ENCODE measurements around the gene NAPG. TPM values are rescaled to one million over a fixed set of nuclear protein-coding genes. Genes with fewer than 3 reads are reported as not detected.
"Not testable (repeated sequence)": the region's sequence is repeated elsewhere in the genome, so short reads cannot be mapped to it uniquely, and the experiment has no call there.

NAPG gene
- total RNA-seq, 1 donor from 2014 or later = 32.0 TPM

DNA sequence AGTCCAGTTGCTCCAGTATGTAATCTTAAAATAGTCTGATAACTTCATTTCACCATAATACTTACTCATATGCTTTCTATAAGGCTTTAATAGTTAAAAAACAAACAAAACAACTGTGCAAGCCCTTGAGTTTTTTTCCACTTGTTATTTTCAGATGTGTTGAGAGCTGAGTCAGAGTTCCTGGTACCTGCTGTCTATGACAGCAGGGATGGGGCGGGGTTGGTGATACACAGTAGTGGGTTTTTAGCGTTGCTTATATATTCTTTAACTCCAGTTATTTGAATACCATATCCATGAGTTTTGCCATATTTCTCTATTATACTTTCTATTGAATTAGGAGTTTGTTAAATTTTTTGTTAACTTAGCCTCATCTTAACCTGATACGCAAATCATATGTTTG lies 5.0 kb downstream of the NAPG start:
- Mint-ChIP-seq H3K4me3 (ENCODE audit: unreplicated experiment) (no peak overlapping the region), H3K36me3 (ENCODE audit: low read depth) (peaks cover 5% of the 10 kb centered on the region), H3K4me1 (ENCODE audit: low read depth) (peaks cover 38% of the 10 kb centered on the region), H3K27ac (ENCODE audit: unreplicated experiment) (peak overlapping the region; percentile 50), H3K27me3 (ENCODE audit: low read depth) (no peaks in the 10 kb centered on the region), H3K9me3 (ENCODE audit: low read depth) (no peaks in the 10 kb centered on the region)
- TF ChIP-seq, protein P1, sequence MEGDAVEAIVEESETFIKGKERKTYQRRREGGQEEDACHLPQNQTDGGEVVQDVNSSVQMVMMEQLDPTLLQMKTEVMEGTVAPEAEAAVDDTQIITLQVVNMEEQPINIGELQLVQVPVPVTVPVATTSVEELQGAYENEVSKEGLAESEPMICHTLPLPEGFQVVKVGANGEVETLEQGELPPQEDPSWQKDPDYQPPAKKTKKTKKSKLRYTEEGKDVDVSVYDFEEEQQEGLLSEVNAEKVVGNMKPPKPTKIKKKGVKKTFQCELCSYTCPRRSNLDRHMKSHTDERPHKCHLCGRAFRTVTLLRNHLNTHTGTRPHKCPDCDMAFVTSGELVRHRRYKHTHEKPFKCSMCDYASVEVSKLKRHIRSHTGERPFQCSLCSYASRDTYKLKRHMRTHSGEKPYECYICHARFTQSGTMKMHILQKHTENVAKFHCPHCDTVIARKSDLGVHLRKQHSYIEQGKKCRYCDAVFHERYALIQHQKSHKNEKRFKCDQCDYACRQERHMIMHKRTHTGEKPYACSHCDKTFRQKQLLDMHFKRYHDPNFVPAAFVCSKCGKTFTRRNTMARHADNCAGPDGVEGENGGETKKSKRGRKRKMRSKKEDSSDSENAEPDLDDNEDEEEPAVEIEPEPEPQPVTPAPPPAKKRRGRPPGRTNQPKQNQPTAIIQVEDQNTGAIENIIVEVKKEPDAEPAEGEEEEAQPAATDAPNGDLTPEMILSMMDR (IDR thresholded peaks at IDR 0.05) = no peak
- DNase-seq (ENCODE audit: low spot score) = no peak

DNA sequence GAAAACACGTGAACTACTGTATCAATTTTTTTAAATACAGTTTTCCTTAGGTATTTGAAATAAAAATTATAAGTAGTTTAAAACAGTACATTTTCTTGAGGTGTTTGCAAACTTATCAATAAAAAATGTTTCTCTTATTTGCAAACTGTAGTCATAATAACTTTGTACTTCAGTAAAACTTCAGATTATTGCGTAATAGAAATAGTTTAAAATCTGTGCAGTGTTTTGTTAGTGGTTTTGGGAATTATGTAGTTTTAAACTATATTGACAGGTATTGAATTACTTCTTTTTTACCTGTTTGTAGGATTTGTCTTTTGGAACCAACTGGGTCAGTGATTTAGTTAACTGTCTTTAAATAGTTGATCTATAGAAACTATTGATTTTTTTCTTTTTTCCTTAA lies 7.3 kb downstream of the NAPG start:
- TF ChIP-seq, protein P1 (IDR thresholded peaks at IDR 0.05) = no peak
- no peaks in the 10 kb centered on the region for H3K9me3 Mint-ChIP-seq (ENCODE audit: low read depth)
- no peak for DNase-seq (ENCODE audit: low spot score)

DNA sequence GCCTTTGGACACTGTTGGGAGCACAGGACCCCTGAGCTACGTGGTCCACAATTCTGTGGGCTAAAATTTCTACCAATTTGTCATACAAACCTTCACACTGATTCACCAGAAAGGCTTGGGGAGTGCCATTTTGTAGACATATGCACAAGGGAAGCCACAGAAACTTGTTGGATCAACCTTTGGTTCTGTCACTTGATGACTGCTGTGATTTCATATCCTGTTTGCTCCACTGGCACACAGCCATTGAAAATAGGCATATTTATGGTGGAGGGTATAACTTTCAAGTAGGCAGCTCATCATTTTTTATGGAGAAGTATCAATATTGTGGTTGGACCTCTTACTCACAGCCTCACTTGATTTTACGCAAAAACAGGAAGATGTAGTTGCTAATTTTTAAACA lies 10.5 kb downstream of the NAPG start:
- TF ChIP-seq, protein P1 (IDR thresholded peaks at IDR 0.05) = no peak
- no peak for DNase-seq (ENCODE audit: low spot score)
- Mint-ChIP-seq H3K27me3 (ENCODE audit: low read depth) (no peaks in the 10 kb centered on the region), H3K4me1 (ENCODE audit: low read depth) (peaks cover 13% of the 10 kb centered on the region), H3K9me3 (ENCODE audit: low read depth) (no peaks in the 10 kb centered on the region), H3K27ac (ENCODE audit: unreplicated experiment) (no peak overlapping the region), H3K4me3 (ENCODE audit: unreplicated experiment) (no peak overlapping the region), H3K36me3 (ENCODE audit: low read depth) (peaks cover 12% of the 10 kb centered on the region)

More for the DNA sequence above, 7.3 kb downstream of the NAPG start:
- H3K36me3 Mint-ChIP-seq (ENCODE audit: low read depth) = peaks cover 5% of the 10 kb centered on the region
- no peaks in the 10 kb centered on the region for H3K27me3 Mint-ChIP-seq (ENCODE audit: low read depth)
- peaks cover 39% of the 10 kb centered on the region for H3K4me1 Mint-ChIP-seq (ENCODE audit: low read depth)
- no peak overlapping the region for H3K4me3 Mint-ChIP-seq (ENCODE audit: unreplicated experiment)
- H3K27ac Mint-ChIP-seq (ENCODE audit: unreplicated experiment) = no peak overlapping the region

DNA sequence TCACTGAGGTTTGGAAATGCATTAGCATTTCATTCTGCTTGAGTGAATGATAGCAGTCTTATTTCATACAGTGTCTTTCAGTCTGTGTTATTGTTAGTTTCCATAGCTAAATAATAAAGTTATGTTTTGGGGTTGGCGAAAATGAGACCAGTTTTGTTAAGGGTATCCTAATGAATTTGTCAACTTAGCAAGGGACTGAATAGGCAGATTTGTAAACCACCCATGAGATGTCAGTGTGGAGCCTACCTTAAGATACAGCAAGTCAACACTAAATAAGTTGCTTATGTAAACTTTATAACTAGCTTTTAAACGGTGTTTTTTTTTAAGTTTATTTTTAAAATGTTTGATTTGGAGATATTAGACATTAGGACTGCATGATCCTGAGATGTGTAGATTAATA lies 11.9 kb downstream of the NAPG start:
- H3K36me3 Mint-ChIP-seq (ENCODE audit: low read depth) = peaks cover 21% of the 10 kb centered on the region
- TF ChIP-seq, protein P1 (IDR thresholded peaks at IDR 0.05) = no peak
- no peaks in the 10 kb centered on the region for H3K9me3 Mint-ChIP-seq (ENCODE audit: low read depth)
- H3K4me1 Mint-ChIP-seq (ENCODE audit: low read depth) = peaks cover 19% of the 10 kb centered on the region
- H3K27me3 Mint-ChIP-seq (ENCODE audit: low read depth) = no peaks in the 10 kb centered on the region
- H3K27ac Mint-ChIP-seq (ENCODE audit: unreplicated experiment) = no peak overlapping the region
- no peak overlapping the region for H3K4me3 Mint-ChIP-seq (ENCODE audit: unreplicated experiment)
- DNase-seq (ENCODE audit: low spot score) = no peak

DNA sequence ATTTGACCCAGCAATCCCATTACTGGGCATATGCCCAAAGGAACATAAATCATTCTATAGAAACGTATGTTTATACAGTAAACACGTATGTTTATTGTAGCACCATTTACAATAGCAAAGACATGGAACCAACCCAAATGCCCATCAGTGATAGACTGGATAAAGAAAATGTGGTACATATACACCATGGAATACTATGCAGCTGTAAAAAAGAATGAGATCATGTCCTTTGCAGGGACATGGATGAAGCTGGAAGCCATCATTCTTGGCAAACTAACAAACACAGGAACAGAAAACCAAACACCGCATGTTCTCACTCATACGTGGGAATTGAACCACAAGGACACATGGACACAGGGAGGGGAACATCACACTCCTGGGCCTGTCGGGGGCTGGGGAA lies 13.3 kb downstream of the NAPG start:
- H3K36me3 Mint-ChIP-seq (ENCODE audit: low read depth) = peaks cover 23% of the 10 kb centered on the region
- not testable (repeated sequence) for H3K4me3 Mint-ChIP-seq (ENCODE audit: unreplicated experiment)

DNA sequence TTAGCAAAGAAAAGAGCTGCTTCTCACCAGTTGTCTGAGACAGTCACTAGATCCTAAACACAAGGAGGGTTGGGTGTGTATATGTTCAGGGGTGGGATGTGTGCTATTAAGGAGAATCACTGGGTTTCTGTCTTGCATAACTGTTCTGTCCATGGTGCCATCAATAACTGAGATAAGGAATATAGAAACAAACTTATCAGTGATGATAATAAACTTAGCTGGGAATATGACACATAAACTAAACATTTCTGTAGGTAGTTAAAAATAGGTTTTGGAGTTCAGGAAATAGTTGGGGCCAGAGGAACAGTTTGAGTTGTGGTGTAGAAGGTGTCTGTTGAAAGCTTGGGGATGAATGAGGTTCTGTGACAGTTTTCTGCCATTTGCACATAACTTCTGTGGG lies 17.4 kb downstream of the NAPG start:
- DNase-seq (ENCODE audit: low spot score) = no peak
- TF ChIP-seq, protein P1 (IDR thresholded peaks at IDR 0.05) = no peak
- Mint-ChIP-seq H3K4me3 (ENCODE audit: unreplicated experiment) (no peak overlapping the region), H3K36me3 (ENCODE audit: low read depth) (peaks cover 40% of the 10 kb centered on the region), H3K4me1 (ENCODE audit: low read depth) (peaks cover 15% of the 10 kb centered on the region), H3K27me3 (ENCODE audit: low read depth) (no peaks in the 10 kb centered on the region), H3K27ac (ENCODE audit: unreplicated experiment) (peak overlapping the region; percentile 19), H3K9me3 (ENCODE audit: low read depth) (no peaks in the 10 kb centered on the region)

More for the DNA sequence above, 13.3 kb downstream of the NAPG start:
- DNase-seq (ENCODE audit: low spot score); H3K9me3 Mint-ChIP-seq (ENCODE audit: low read depth); H3K27me3 Mint-ChIP-seq (ENCODE audit: low read depth); H3K27ac Mint-ChIP-seq (ENCODE audit: unreplicated experiment): not testable (repeated sequence)
- H3K4me1 Mint-ChIP-seq (ENCODE audit: low read depth) = peaks cover 28% of the 10 kb centered on the region
